Mesenchymal stem cell (in vitro differentiated cells and primary cell): ENCODE measurements around the gene CUX1.

Experiments used
- DNase-seq: peaks from one replicate; pipeline ENCODE4 v3.0.0-alpha.2; 2013
- H2AFZ ChIP-seq: one replicate; pipeline ENCODE4 v1.6.1; 2013; ENCODE audit warnings: low read depth, mild to moderate bottlenecking, control low read depth, inconsistent platforms, low read length, moderate library complexity
- H2AK5ac ChIP-seq: 2 replicates; pipeline ENCODE4 v1.6.1; 2013; ENCODE audit warnings: low read length, moderate library complexity, mild to moderate bottlenecking, inconsistent platforms; ENCODE audit not compliant: severe bottlenecking
- H2BK120ac ChIP-seq: one replicate; pipeline ENCODE4 v1.6.1; 2013; ENCODE audit warnings: low read depth, mild to moderate bottlenecking, inconsistent platforms, low read length, moderate library complexity
- H2BK12ac ChIP-seq, 2 experiments: one replicate each; pipeline ENCODE4 v1.6.1; 2013; ENCODE audit warnings: inconsistent platforms in 2 of 2, low read length in 2 of 2, mild to moderate bottlenecking in 2 of 2, moderate library complexity in 2 of 2, control low read depth in 1 of 2
- H2BK15ac ChIP-seq: one replicate; pipeline ENCODE4 v1.6.1; 2013; ENCODE audit warnings: mild to moderate bottlenecking, low read depth, inconsistent platforms; ENCODE audit not compliant: poor library complexity, severe bottlenecking
- H2BK5ac ChIP-seq: 2 replicates; pipeline ENCODE4 v1.6.1; 2013; ENCODE audit warnings: low read depth, mild to moderate bottlenecking, low read length, control low read depth, inconsistent platforms; ENCODE audit not compliant: poor library complexity, severe bottlenecking
- H3K14ac ChIP-seq, 2 experiments: one replicate each; pipeline ENCODE4 v1.6.1; 2013; ENCODE audit warnings: inconsistent platforms in 2 of 2, low read length in 2 of 2, control low read depth in 1 of 2, mild to moderate bottlenecking in 1 of 2, moderate library complexity in 1 of 2
- H3K18ac ChIP-seq, 2 experiments: one replicate each; pipeline ENCODE4 v1.6.1; 2013; ENCODE audit warnings: inconsistent platforms in 2 of 2, low read length in 2 of 2, control low read depth in 1 of 2, low read depth in 1 of 2, mild to moderate bottlenecking in 1 of 2
- H3K23ac ChIP-seq, 2 experiments: one replicate each; pipeline ENCODE4 v1.6.1; 2013; ENCODE audit warnings: inconsistent platforms in 2 of 2, low read length in 2 of 2, mild to moderate bottlenecking in 2 of 2, moderate library complexity in 2 of 2, control low read depth in 1 of 2
- H3K27ac ChIP-seq: 2 replicates; pipeline ENCODE4 v1.5.1; 2013; ENCODE audit warnings: mild to moderate bottlenecking, moderate library complexity, low read length, control low read depth, inconsistent platforms; ENCODE audit not compliant: poor library complexity, severe bottlenecking
- H3K27me3 ChIP-seq, 2 experiments: 2 replicates each; pipeline versions ENCODE4 v1.6.1 to v1.7.0; 2013; ENCODE audit warnings: low read length in 2 of 2, mild to moderate bottlenecking in 2 of 2, moderate library complexity in 2 of 2, control low read depth in 1 of 2, inconsistent platforms in 1 of 2; ENCODE audit not compliant: control insufficient read depth in 1 of 2, insufficient read depth in 1 of 2
- H3K36me3 ChIP-seq, 2 experiments: 2 replicates each; pipeline versions ENCODE4 v1.6.1 to v1.7.0; 2013; ENCODE audit warnings: low read length in 2 of 2, control low read depth in 1 of 2, inconsistent platforms in 1 of 2, low read depth in 1 of 2, mild to moderate bottlenecking in 1 of 2; ENCODE audit not compliant: insufficient read depth in 2 of 2, control insufficient read depth in 1 of 2
- H3K4ac ChIP-seq, 2 experiments: one replicate each; pipeline ENCODE4 v1.6.1; 2013; ENCODE audit warnings: inconsistent platforms in 2 of 2, low read length in 2 of 2, mild to moderate bottlenecking in 2 of 2, moderate library complexity in 2 of 2, control low read depth in 1 of 2, low read depth in 1 of 2
- H3K4me1 ChIP-seq: 2 replicates; pipeline ENCODE4 v1.6.1; 2013; ENCODE audit warnings: low read depth, low read length, control low read depth; ENCODE audit not compliant: control insufficient read depth, insufficient read depth
- H3K4me2 ChIP-seq: 2 replicates; pipeline ENCODE4 v1.6.1; 2013; ENCODE audit warnings: low read length, mild to moderate bottlenecking, inconsistent platforms; ENCODE audit not compliant: poor library complexity, severe bottlenecking
- H3K4me3 ChIP-seq, 2 experiments: 2 replicates each; pipeline versions ENCODE4 v1.5.1 to v1.7.0; 2013; ENCODE audit warnings: low read length in 2 of 2, mild to moderate bottlenecking in 2 of 2, control low read depth in 1 of 2, low read depth in 1 of 2; ENCODE audit not compliant: insufficient read depth in 1 of 2
- H3K79me1 ChIP-seq: replicated peaks from 2 replicates; pipeline ENCODE4 v1.6.1; 2013; ENCODE audit warnings: mild to moderate bottlenecking, control low read depth, low read length, inconsistent platforms; ENCODE audit not compliant: poor library complexity, severe bottlenecking
- H3K9ac ChIP-seq: 2 replicates; pipeline ENCODE4 v1.7.0; 2013; ENCODE audit warnings: mild to moderate bottlenecking, low read length, moderate library complexity
- H3K9me3 ChIP-seq: 2 replicates; pipeline ENCODE4 v1.7.0; 2013; ENCODE audit warnings: mild to moderate bottlenecking, low read length; ENCODE audit not compliant: control insufficient read depth
- H4K8ac ChIP-seq: one replicate; pipeline ENCODE4 v1.6.1; 2013; ENCODE audit warnings: inconsistent platforms, mild to moderate bottlenecking, low read length, moderate library complexity
- H4K91ac ChIP-seq: one replicate; pipeline ENCODE4 v1.6.1; 2013; ENCODE audit warnings: mild to moderate bottlenecking, low read length, inconsistent platforms
- WGBS: methylation state at CpG from one replicate; pipeline ENCODE4 v1.1.7; 2013; ENCODE audit warnings: mixed read lengths; 5-methylcytosine and 5-hydroxymethylcytosine counted together

CUX1 gene

DNA sequence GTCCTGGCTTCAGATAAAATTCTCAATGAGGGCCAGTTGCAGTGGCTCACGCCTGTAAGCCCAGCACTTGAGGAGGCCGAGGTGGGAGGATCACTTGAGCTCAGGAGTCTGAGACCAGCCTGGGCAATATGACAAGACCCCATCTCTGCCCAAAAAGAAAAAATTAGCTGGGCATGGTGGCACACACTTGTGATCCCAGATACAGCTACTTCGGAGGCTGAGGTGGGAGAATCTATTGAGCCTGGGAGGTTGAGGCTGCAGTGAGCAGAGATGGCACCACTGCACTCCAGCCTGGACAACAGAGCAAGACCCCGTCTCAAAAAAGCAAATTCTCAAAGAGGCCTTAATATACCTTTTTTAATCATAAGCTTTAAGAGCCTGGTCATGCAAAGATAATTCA, 142.9 kb downstream of the CUX1 start:
- 99% methylated on average over 3 of the region's 4 CpGs for WGBS
- H2BK120ac ChIP-seq, result no peak overlapping the region
- no peak overlapping the region for H4K8ac ChIP-seq
- H3K27me3 ChIP-seq, result no peaks in the 10 kb centered on the region
- no peak overlapping the region for H3K4ac ChIP-seq
- H3K18ac ChIP-seq, result no peak overlapping the region
- no peak overlapping the region for H3K14ac ChIP-seq
- no peak overlapping the region for H3K4me2 ChIP-seq
- no peak overlapping the region for H3K27ac ChIP-seq
- no peak overlapping the region for H3K9ac ChIP-seq
- no peak overlapping the region for H2BK5ac ChIP-seq
- no peak overlapping the region for H2AFZ ChIP-seq
- H3K23ac ChIP-seq, result no peak overlapping the region
- H3K36me3 ChIP-seq, result no peaks in the 10 kb centered on the region
- no peak overlapping the region for H2BK15ac ChIP-seq
- peaks cover 50% of the 10 kb centered on the region for H3K79me1 ChIP-seq
- no peak overlapping the region for H4K91ac ChIP-seq
- no peak overlapping the region for H2BK12ac ChIP-seq
- no peaks in the 10 kb centered on the region for H3K9me3 ChIP-seq
- DNase-seq, result no peak
- no peak overlapping the region for H3K4me3 ChIP-seq
- peaks cover 5% of the 10 kb centered on the region for H3K4me1 ChIP-seq
- H2AK5ac ChIP-seq, result no peak overlapping the region

GRCh38 chr7:101960985-101961708, 143.7 kb downstream of the CUX1 start:
- DNase-seq, result no peak
- Histone ChIP-seq H3K27me3 (no peaks in the 10 kb centered on the region), H3K18ac (no peak overlapping the region), H2BK15ac (no peak overlapping the region), H3K79me1 (peaks cover 49% of the 10 kb centered on the region), H3K4ac (no peak overlapping the region), H2BK120ac (no peak overlapping the region), H2BK12ac (no peak overlapping the region), H3K14ac (no peak overlapping the region), H3K4me3 (no peak overlapping the region), H4K8ac (no peak overlapping the region), H4K91ac (no peak overlapping the region), H3K27ac (no peak overlapping the region), H2AK5ac (no peak overlapping the region), H3K9me3 (no peaks in the 10 kb centered on the region), H2AFZ (no peak overlapping the region), H3K4me1 (peaks cover 5% of the 10 kb centered on the region), H3K23ac (no peak overlapping the region), H2BK5ac (no peak overlapping the region), H3K4me2 (no peak overlapping the region), H3K9ac (no peak overlapping the region), H3K36me3 (no peaks in the 10 kb centered on the region)
- 80% methylated on average over 8 of the region's 9 CpGs for WGBS

- Histone ChIP-seq H4K91ac (no peak overlapping the region), H3K4me1 (peaks cover 5% of the 10 kb centered on the region), H2AK5ac (no peak overlapping the region), H2BK120ac (no peak overlapping the region), H3K9me3 (no peaks in the 10 kb centered on the region), H3K23ac (no peak overlapping the region), H2AFZ (no peak overlapping the region), H3K27me3 (no peaks in the 10 kb centered on the region), H3K9ac (no peak overlapping the region), H2BK15ac (no peak overlapping the region), H3K14ac (no peak overlapping the region), H4K8ac (no peak overlapping the region), H2BK5ac (no peak overlapping the region), H2BK12ac (no peak overlapping the region), H3K79me1 (peaks cover 52% of the 10 kb centered on the region), H3K4me2 (no peak overlapping the region), H3K18ac (no peak overlapping the region), H3K4me3 (no peak overlapping the region), H3K27ac (no peak overlapping the region), H3K4ac (no peak overlapping the region), H3K36me3 (no peaks in the 10 kb centered on the region)
- WGBS, result 100% methylated on average over 1 of the region's 2 CpGs
- DNase-seq, result no peak
Measured at GRCh38 chr7:101961811-101962210, 144.4 kb downstream of the CUX1 start.

DNA sequence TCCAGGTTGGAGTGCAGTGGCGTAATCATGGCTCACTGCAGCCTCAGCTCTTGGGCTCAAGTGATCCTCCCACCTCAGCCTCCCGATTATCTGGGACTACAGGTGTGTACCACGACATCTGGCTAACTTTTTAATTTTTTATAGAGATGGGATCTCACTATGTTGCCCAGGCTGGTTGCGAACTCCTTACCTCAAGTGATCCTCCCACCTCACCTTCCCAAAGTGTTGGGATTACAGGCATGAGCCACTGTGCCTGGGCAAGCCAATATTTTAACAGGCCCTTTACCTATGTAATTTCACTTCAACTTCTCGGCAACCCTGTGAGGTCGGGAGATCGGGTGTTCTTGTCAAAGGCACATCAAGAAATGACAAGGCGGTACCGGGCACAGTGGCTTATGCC, 146.3 kb downstream of the CUX1 start:
- no peak overlapping the region for H3K4me2 ChIP-seq
- no peak overlapping the region for H3K14ac ChIP-seq
- H3K79me1 ChIP-seq, result peaks cover 51% of the 10 kb centered on the region
- no peak overlapping the region for H2BK15ac ChIP-seq
- H3K9me3 ChIP-seq, result no peaks in the 10 kb centered on the region
- no peak overlapping the region for H3K9ac ChIP-seq
- 95% methylated on average over 9 of the region's 9 CpGs for WGBS
- no peak overlapping the region for H2BK120ac ChIP-seq
- H2BK12ac ChIP-seq, result no peak overlapping the region
- no peaks in the 10 kb centered on the region for H3K36me3 ChIP-seq
- H4K8ac ChIP-seq, result no peak overlapping the region
- H2BK5ac ChIP-seq, result no peak overlapping the region
- H3K18ac ChIP-seq, result no peak overlapping the region
- H3K23ac ChIP-seq, result no peak overlapping the region
- H4K91ac ChIP-seq, result no peak overlapping the region
- no peak overlapping the region for H3K4me3 ChIP-seq
- H3K4ac ChIP-seq, result no peak overlapping the region
- H3K27me3 ChIP-seq, result no peaks in the 10 kb centered on the region
- no peak overlapping the region for H3K27ac ChIP-seq
- H2AK5ac ChIP-seq, result no peak overlapping the region
- H3K4me1 ChIP-seq, result peaks cover 5% of the 10 kb centered on the region
- DNase-seq, result no peak
- H2AFZ ChIP-seq, result no peak overlapping the region
